HEK293 (cell line): Measurements from ENCODE around the gene TMEM121.

Experiments
- CTCF ChIA-PET: fragments of 350-600 bp; formaldehyde crosslinking; extraction: SDS; loops from one replicate; lab custom pipeline; 2021; ENCODE audit warnings: antibody characterized with exemption; lab: Yijun Ruan, JAX
- POLR2A ChIA-PET: fragments of 300-600 bp; formaldehyde crosslinking; extraction: SDS; loops from one replicate; lab custom pipeline; 2020; ENCODE audit warnings: antibody characterized with exemption, inconsistent platforms; lab: Yijun Ruan, JAX
- H3K27ac ChIP-seq: fragments of 200-500 bp; sonication (Bioruptor generic); 2 replicates; pipeline ENCODE4 v1.5.1; 2014; ENCODE audit warnings: low read depth, low read length, control low read depth, inconsistent platforms; ENCODE audit errors: extremely low read depth
- H3K36me3 ChIP-seq, 2 experiments: fragments of 200-500 bp in 1 of 2; sonication (Bioruptor generic) in 1 of 2; 1 replicate in 1 of 2; 2 replicates in 1 of 2; pipeline ENCODE4 v1.5.1; 2014 to 2017; ENCODE audit warnings: inconsistent platforms in 2 of 2, low read length in 2 of 2; ENCODE audit not compliant: control insufficient read depth in 2 of 2, insufficient read depth in 1 of 2
- H3K4me1 ChIP-seq: fragments of 200-500 bp; sonication (Bioruptor generic); 2 replicates; pipeline ENCODE4 v1.5.1; 2014; ENCODE audit warnings: mild to moderate bottlenecking, low read length, inconsistent platforms; ENCODE audit not compliant: control insufficient read depth, insufficient read depth
- H3K4me3 ChIP-seq: 2 replicates; pipeline ENCODE4 v1.5.1; 2011; ENCODE audit warnings: low read depth, mild to moderate bottlenecking, control low read depth, low read length, moderate library complexity
- H3K9me3 ChIP-seq: fragments of 200-500 bp; sonication (Bioruptor generic); 2 replicates; pipeline ENCODE4 v1.5.1; 2014; ENCODE audit warnings: low read depth, low read length, inconsistent platforms; ENCODE audit not compliant: control insufficient read depth, insufficient read depth
- GLIS2 ChIP-seq: fragments of 450-650 bp; formaldehyde crosslinking; IDR thresholded peaks from 2 replicates; pipeline ENCODE4 v1.5.1; 2016; ENCODE audit warnings: missing biosample characterization, missing genetic modification characterization
- KLF1 ChIP-seq: fragments of 450-650 bp; formaldehyde crosslinking; IDR thresholded peaks from 2 replicates; pipeline ENCODE4 v1.5.1; 2016; ENCODE audit warnings: missing biosample characterization, missing genetic modification characterization
- OSR2 ChIP-seq: fragments of 450-650 bp; formaldehyde crosslinking; IDR thresholded peaks from 2 replicates; pipeline ENCODE4 v1.5.1; 2016; ENCODE audit warnings: missing biosample characterization, missing genetic modification characterization
- ZBTB17 ChIP-seq: fragments of 450-650 bp; formaldehyde crosslinking; IDR thresholded peaks from 2 replicates; pipeline ENCODE4 v1.5.1; 2016; ENCODE audit warnings: missing biosample characterization, missing genetic modification characterization
- ZBTB21 ChIP-seq: fragments of 450-650 bp; formaldehyde crosslinking; IDR thresholded peaks from 2 replicates; pipeline ENCODE4 v1.5.1; 2017; ENCODE audit warnings: missing biosample characterization, missing genetic modification characterization
- ZNF146 ChIP-seq: fragments of 450-650 bp; formaldehyde crosslinking; IDR thresholded peaks from 2 replicates; pipeline ENCODE4 v1.5.1; 2016; ENCODE audit warnings: missing biosample characterization, missing genetic modification characterization
- ZNF324 ChIP-seq: fragments of 450-650 bp; formaldehyde crosslinking; IDR thresholded peaks from 2 replicates; pipeline ENCODE4 v1.5.1; 2016; ENCODE audit warnings: missing biosample characterization, missing genetic modification characterization
- ZNF341 ChIP-seq: fragments of 450-650 bp; formaldehyde crosslinking; IDR thresholded peaks from 2 replicates; pipeline ENCODE4; 2016; ENCODE audit warnings: low read depth, missing biosample characterization, missing genetic modification characterization
- ZNF404 ChIP-seq: fragments of 450-650 bp; formaldehyde crosslinking; IDR thresholded peaks from 2 replicates; pipeline ENCODE4 v1.5.1; 2017; ENCODE audit warnings: missing biosample characterization, missing genetic modification characterization
- ZNF473 ChIP-seq: fragments of 450-650 bp; formaldehyde crosslinking; IDR thresholded peaks from 2 replicates; pipeline ENCODE4 v1.5.1; 2017; ENCODE audit warnings: missing biosample characterization, missing genetic modification characterization
- ZNF585B ChIP-seq: fragments of 450-650 bp; formaldehyde crosslinking; IDR thresholded peaks from 2 replicates; pipeline ENCODE4 v1.5.1; 2016; ENCODE audit warnings: missing biosample characterization, missing genetic modification characterization
- ZNF610 ChIP-seq: fragments of 450-650 bp; formaldehyde crosslinking; IDR thresholded peaks from 2 replicates; pipeline ENCODE4 v1.5.1; 2016; ENCODE audit warnings: missing biosample characterization, missing genetic modification characterization, borderline replicate concordance
- TF ChIP-seq, protein P1 (sequence below): fragments of 450-650 bp; formaldehyde crosslinking; IDR thresholded peaks from 2 replicates; pipeline ENCODE4 v1.5.1; 2016; ENCODE audit warnings: missing biosample characterization, missing genetic modification characterization, low read depth
- TF ChIP-seq, protein P2 (sequence below): fragments of 450-650 bp; formaldehyde crosslinking; IDR thresholded peaks from 2 replicates; pipeline ENCODE4 v1.5.1; 2016; ENCODE audit warnings: missing biosample characterization, missing genetic modification characterization

The TMEM121 gene

DNA sequence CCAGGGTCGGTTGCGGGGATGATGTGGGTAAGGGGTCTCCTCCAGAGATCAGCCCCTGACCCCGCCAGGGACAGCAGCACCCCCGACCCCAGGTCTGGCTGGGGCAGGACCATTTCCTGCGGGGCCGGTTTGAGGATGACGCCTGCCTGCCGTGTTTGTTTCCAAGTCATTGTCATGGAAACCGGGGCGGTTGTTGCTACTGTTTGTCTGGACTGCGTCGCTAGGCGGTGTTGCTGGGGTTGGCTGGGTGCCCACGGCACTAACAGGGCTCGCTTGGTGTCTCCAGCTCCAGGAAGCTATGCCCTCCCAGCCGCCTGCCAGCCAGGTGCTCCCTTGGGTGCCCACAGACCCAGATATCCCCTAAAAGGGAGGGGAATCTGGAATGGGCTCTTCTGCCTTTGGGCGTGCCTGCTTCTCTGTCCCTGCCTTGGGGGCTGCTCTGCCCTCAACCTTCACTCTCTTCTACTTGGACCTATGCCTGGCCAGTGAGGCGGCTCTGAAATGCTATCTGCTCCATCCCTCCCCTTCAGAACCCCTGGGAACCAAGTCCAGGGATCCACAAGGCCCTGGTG, 44.4 kb upstream of the TMEM121 start (continued):
- TF ChIP-seq, protein P1, sequence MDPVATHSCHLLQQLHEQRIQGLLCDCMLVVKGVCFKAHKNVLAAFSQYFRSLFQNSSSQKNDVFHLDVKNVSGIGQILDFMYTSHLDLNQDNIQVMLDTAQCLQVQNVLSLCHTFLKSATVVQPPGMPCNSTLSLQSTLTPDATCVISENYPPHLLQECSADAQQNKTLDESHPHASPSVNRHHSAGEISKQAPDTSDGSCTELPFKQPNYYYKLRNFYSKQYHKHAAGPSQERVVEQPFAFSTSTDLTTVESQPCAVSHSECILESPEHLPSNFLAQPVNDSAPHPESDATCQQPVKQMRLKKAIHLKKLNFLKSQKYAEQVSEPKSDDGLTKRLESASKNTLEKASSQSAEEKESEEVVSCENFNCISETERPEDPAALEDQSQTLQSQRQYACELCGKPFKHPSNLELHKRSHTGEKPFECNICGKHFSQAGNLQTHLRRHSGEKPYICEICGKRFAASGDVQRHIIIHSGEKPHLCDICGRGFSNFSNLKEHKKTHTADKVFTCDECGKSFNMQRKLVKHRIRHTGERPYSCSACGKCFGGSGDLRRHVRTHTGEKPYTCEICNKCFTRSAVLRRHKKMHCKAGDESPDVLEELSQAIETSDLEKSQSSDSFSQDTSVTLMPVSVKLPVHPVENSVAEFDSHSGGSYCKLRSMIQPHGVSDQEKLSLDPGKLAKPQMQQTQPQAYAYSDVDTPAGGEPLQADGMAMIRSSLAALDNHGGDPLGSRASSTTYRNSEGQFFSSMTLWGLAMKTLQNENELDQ (tag by site-specific recombination) = no peak
- TF ChIP-seq ZNF324 = no peak
- no peak for TF ChIP-seq ZNF146 (tag by site-specific recombination)
- TF ChIP-seq ZNF610 (tag by site-specific recombination) = no peak
- TF ChIP-seq, all 188 proteins: peak for 36

DNA sequence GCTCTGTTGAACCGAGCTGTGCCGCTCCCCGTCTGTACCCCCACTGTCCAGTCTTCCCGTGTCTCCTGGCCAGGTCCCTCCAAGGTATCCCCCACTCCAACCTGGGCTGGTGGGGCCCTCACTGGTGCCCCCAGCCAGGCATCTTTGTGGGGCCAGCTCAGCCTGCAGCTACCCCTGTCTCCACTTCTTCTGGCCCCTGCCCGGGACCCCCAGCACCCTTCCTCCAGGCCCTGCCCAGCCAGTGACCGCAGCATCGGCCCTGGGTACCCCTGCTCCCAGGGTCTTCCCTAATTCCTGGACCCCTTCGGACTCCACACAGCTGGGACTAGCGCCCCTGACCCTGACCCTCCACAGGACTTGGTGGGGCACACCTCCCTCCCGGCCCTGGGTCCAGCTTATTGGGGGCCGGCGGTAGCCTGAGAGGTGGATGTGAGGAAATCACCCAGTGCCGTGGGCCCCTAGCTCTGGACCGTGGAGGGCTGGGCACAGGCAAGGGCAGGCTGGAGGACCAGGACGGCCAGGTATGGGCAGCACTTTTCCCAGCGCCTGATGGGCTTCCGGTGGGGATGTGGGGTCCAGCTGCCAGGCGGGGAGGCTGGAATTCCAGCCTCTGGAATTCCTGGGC, 43.8 kb upstream of the TMEM121 start:
- no peak overlapping the region for H3K27ac ChIP-seq
- ChIA-PET POLR2A (no interaction called here), CTCF (interaction anchor here (0.6 to 2.9 kb wide), 7 partner anchors 8 to 109 kb away, joined by 4 to 83 read pairs (median 8); partner anchors contain the start of gene TEDC1)
- H3K36me3 ChIP-seq = no peaks in the 10 kb centered on the region
- H3K4me3 ChIP-seq = no peak overlapping the region
- H3K9me3 ChIP-seq = no peaks in the 10 kb centered on the region
- TF ChIP-seq ZNF473 (tag by site-specific recombination) (no peak), ZBTB21 (tag by site-specific recombination) (no peak), GLIS2 (peak; percentile 76; the same call in 1 of the 2 replicates), ZNF341 (tag by site-specific recombination) (0 out of 2 replicates have a peak, but pooled peaks have one; percentile 30)
- peaks cover 5% of the 10 kb centered on the region for H3K4me1 ChIP-seq

DNA sequence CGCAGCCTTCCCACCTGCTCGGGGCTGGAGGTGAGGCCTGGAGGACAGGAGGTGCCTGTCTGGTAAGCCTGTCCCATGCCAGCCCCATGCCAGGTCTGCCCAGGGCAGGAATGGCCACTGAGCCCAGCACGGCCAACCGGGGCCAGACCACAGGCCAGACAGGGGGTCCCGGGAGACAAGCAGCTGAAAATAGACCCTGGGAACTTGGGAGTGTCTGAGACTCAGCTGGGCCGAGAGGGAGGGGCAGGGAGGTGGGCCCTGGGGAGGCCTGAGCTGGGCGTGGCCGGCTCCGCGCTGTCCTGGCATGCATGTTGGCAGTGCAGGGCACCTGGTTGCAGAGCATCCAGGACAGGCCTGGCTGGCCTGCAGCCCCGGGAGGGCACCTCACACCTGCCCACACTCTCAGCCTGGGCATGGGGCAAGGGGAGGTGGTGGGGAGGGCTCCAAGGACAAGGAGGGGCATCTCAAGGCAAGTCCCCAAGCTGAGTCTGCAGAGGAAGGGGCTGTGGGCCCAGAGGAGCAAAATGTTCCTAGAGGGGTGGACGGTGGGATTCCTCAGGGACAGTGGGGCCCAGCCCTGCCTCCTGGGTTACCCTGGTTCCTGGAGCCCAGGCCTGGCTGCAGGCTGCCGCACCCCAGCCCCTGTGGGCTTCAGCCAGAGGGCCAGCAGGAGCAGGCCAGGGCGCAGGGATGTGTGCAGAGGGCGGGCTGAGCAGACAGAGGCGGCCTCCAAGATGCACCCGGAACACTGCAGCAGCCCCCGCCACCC, 42.9 kb upstream of the TMEM121 start:
- Histone ChIP-seq H3K4me3 (no peak overlapping the region), H3K9me3 (no peaks in the 10 kb centered on the region), H3K27ac (no peak overlapping the region), H3K4me1 (peaks cover 5% of the 10 kb centered on the region), H3K36me3 (no peaks in the 10 kb centered on the region)
- CTCF ChIA-PET = interaction anchor here (1.1 kb wide), 1 partner anchor 32 kb away, joined by 4 read pairs; no protein-coding TSS in a partner anchor
- TF ChIP-seq ZNF404 (no peak), KLF1 (peak; percentile 89), ZBTB17 (tag by site-specific recombination) (no peak), OSR2 (tag by site-specific recombination) (no peak), ZNF585B (tag by site-specific recombination) (peak; percentile 85)
- TF ChIP-seq, protein P2, sequence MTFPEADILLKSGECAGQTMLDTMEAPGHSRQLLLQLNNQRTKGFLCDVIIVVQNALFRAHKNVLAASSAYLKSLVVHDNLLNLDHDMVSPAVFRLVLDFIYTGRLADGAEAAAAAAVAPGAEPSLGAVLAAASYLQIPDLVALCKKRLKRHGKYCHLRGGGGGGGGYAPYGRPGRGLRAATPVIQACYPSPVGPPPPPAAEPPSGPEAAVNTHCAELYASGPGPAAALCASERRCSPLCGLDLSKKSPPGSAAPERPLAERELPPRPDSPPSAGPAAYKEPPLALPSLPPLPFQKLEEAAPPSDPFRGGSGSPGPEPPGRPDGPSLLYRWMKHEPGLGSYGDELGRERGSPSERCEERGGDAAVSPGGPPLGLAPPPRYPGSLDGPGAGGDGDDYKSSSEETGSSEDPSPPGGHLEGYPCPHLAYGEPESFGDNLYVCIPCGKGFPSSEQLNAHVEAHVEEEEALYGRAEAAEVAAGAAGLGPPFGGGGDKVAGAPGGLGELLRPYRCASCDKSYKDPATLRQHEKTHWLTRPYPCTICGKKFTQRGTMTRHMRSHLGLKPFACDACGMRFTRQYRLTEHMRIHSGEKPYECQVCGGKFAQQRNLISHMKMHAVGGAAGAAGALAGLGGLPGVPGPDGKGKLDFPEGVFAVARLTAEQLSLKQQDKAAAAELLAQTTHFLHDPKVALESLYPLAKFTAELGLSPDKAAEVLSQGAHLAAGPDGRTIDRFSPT = peak; percentile 32
- TF ChIP-seq, all 188 proteins: peak for 3
- POLR2A ChIA-PET = no interaction called here
